Stimulated activated CD4-positive, alpha-beta T cell treated with anti-CD3 and anti-CD28 coated beads, Interleukin-1b, Interleukin-23, amount 100 ng/mL, for 48 hours (primary cell): ENCODE measurements around the gene PSPC1.

ENCODE experiments used
- DNase-seq: peaks from one replicate; pipeline ENCODE4 v3.0.0-alpha.2; 2020

The PSPC1 gene

GRCh38 chr13:19668778-19669177, 114.0 kb downstream of the PSPC1 start:
- no peak for DNase-seq

DNA sequence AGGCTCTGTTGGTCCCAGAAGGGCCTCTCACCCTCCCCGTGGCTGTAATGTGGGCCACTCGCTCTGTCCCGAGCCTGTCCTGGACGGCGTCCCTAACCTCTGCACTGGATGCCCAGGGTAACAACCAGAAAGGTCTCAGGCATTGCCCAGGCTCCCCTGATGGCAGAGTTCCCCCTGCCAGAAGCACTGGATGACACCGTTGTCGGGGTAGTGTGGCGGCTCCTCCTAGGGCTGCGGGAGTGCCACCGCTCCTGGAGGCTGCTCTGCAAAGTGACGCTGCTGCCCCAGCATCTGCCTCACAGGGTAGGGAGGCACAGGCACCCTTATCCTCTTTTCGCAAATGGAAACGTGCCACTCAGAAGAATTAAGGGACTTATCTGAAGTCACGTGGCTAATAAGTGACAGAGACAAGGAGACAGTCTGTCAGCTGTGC, 117.3 kb downstream of the PSPC1 start:
- no peak for DNase-seq

DNA sequence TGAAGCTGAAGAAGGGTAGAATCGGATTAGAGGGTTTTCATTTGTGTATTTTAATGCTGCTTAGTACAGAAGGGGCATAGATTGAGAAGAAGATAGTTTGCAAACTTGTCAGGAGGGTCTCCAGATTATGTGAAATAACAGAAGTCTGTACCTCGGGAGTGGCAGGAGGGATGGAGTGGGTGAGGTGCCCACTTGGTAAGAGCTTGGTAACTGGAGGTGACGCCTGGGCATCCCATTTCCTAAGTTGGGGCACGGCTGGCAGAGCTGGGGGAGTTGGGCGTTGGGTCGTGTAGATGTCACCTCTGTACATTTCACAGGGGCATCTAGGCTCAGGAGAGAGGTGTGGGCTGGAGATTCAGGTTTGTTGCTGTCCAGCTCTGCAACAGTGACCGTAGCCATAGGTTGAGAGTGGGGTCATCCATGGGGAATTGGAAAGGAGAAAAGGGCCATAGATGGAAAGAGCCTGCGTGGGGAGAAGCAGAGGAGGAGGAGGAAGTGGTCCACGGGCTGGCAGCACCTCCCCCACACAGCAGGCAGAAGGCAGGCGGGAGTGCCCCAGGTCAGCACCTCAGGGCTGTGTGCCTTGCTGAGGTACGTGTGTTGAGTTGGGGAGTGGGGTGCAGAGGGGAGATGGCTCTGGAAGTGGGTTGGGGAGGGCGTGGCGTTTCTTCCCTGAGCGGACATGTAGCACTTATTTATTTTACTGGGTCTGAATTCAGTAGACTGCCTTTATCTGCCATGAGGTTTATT, 118.1 kb downstream of the PSPC1 start:
- no peak for DNase-seq

GRCh38 chr13:19663416-19663979, 119.2 kb downstream of the PSPC1 start:
- no peak for DNase-seq

DNA sequence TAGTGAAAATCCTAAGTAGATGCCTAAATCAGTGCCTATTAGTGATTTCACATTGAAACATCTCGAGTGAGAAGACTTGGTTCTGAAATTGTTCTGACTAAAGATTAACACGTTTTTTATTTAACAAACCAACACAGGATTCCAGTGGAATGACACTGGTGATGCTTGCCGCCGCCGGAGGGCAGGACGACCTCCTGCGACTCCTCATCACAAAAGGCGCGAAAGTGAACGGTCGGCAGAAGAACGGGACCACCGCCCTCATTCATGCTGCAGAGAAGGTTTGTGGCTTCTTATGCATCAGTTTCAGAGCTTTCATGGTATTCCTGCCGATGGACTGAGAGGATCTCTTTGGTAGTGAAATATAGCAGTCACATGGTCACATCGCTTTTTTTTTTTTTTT, 121.2 kb downstream of the PSPC1 start:
- DNase-seq = no peak

DNA sequence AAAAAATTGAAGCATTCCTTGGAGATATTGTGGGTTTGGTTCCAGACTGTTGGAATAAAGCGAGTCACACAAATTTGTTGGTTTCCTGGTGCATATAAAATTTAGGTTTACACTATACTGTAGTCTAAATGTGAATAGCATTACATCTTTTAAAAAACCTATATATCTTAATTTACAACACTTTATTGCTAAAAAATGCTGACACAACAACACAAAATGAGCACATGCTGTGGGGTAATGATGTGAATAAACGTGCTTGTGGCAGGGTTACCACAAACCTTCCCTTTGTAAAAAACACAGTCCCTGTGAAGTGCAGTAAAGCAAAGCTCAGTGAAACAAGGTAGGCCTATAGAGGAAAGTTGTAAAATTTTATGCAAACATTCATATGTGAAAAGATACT, 121.6 kb downstream of the PSPC1 start:
- no peak for DNase-seq

DNA sequence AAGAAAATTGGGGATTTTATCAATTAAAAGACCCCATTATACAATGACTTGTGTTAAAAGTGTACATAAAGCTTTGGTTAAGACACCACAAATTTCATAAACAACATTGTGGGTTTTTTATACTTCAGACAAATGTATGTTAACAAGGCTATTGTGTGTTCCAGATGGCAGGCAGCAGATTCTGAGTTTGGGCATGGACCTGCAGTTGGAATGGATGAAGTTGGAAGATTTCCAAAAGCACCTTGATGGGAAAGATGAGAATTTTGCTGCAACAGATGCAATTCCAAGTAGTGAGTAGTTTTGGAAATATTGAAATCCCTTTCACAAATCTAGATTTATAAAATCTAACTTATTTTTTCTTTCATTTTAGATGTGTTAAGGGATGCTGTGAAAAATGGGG, 123.9 kb downstream of the PSPC1 start:
- DNase-seq = no peak

DNA sequence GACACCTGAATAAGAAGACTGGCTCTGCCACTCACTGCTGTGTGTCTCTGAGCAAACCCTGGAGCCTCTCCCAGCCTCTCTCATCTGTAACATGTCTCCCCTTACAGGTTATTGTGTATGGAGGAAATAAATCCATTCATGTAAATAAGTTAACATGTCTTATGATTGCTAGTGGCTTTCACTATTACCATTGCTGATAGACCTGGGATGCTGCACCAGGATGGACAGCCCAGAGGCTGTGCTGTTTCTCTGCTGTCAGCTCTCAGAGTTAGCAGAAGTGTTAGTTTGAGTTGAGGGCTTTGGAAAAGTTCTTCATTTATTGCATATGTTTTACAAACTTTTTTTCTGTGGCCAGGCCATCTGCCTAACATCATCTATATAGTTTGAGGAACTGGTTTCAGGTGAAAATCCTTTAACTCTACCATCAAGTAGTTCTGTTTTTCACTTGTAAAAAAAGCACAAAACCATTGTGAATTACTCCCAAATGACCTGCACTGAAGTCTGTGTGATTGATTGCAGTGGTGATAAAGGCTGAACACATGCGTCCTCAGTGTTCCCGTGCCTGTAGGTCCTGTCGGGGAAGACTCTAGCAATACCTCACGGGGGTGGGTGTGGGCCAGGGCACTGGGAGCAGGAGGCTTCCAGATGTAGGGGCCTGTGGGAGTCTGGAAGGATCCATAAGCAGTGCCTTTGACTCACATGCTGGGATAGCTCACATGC, 124.7 kb downstream of the PSPC1 start:
- DNase-seq = no peak
